HCT116 (cell line): Measurements from ENCODE around the gene AMOTL1. TPM values are rescaled to one million over a fixed set of nuclear protein-coding genes. Genes with fewer than 3 reads are reported as not detected.

Source experiments
- ATAC-seq: fragments of 200-7000 bp; cut with Tn5 transposase; 2 replicates; pipeline ENCODE4 v1.9.1; 2020; ENCODE audit warnings: mild to moderate bottlenecking, moderate library complexity
- BruUV-seq: library from RNA; stranded (reverse); fragments of 400-500 nt; replicated peaks from 2 replicates; lab custom pipeline; 2021; lab: Mats Ljungman, UMichigan
- CTCF ChIA-PET: fragments of 300-600 bp; sonication (Branson Sonifier 250); formaldehyde crosslinking; loops from one replicate; lab custom pipeline; 2021; ENCODE audit warnings: antibody characterized with exemption; lab: Charles Lee
- POLR2A ChIA-PET: fragments of 300-600, 350-600 bp; sonication (Branson Sonifier 250); formaldehyde crosslinking; loops from one replicate; lab custom pipeline; 2021; ENCODE audit warnings: antibody characterized with exemption; lab: Charles Lee
- RAD21 ChIA-PET, 2 experiments: fragments of 300-600 bp; sonication (Branson Sonifier 250); formaldehyde crosslinking; loops; one replicate each; lab custom pipeline; 2023; ENCODE audit warnings: low total read pairs in 2 of 2; ENCODE audit not compliant: uncharacterized antibody in 2 of 2, unreplicated experiment in 2 of 2, low non-redundant PET in 1 of 2; lab: Charles Lee
- DNase-seq: peaks from one replicate; pipeline ENCODE4 v3.0.0-alpha.2; 2010; ENCODE audit warnings: low read depth, low spot score
- H2AFZ ChIP-seq: fragments of 200-600 bp; shearing (Covaris generic), sonication (generic); 2 replicates; pipeline ENCODE4 v1.6.1; 2017; ENCODE audit warnings: low read depth, mixed run types, mixed read lengths, antibody characterized with exemption, low read length; ENCODE audit not compliant: poor library complexity, severe bottlenecking
- H3K27ac ChIP-seq: 2 replicates; pipeline ENCODE4 v1.5.1; 2012; ENCODE audit warnings: low read depth, low read length
- H3K27me3 ChIP-seq: fragments of 200-600 bp; sonication (generic); 2 replicates; pipeline ENCODE4 v1.6.1; 2016; ENCODE audit warnings: mixed run types, low read length, mixed read lengths; ENCODE audit not compliant: insufficient read depth
- H3K36me3 ChIP-seq, 2 experiments: fragments of 200-500 bp in 1 of 2; fragments of 200-600 bp in 1 of 2; sonication (Bioruptor generic) in 1 of 2; sonication (generic) in 1 of 2; 2 replicates each; pipeline versions ENCODE4 v1.5.1 to v1.6.1; 2014 to 2016; ENCODE audit warnings: low read length in 2 of 2, inconsistent platforms in 1 of 2, mixed read lengths in 1 of 2, mixed run types in 1 of 2; ENCODE audit not compliant: insufficient read depth in 2 of 2, control insufficient read depth in 1 of 2
- H3K4me1 ChIP-seq, 2 experiments: fragments of 200-600 bp in 1 of 2; sonication (generic) in 1 of 2; 2 replicates each; pipeline versions ENCODE4 v1.5.1 to v1.6.1; 2012 to 2017; ENCODE audit warnings: low read length in 2 of 2, inconsistent platforms in 1 of 2, mild to moderate bottlenecking in 1 of 2, mixed read lengths in 1 of 2, mixed run types in 1 of 2, moderate library complexity in 1 of 2; ENCODE audit not compliant: insufficient read depth in 2 of 2, control insufficient read depth in 1 of 2
- H3K4me2 ChIP-seq: fragments of 200-600 bp; sonication (generic); 2 replicates; pipeline ENCODE4 v1.6.1; 2017; ENCODE audit warnings: mixed run types, low read length, mixed read lengths
- H3K4me3 ChIP-seq, 2 experiments: fragments of 200-600 bp in 1 of 2; sonication (generic) in 1 of 2; replicated peaks in 1 of 2; 2 replicates each; pipeline ENCODE4 v1.5.1; 2011 to 2016; ENCODE audit warnings: low read length in 2 of 2, control low read depth in 1 of 2, low read depth in 1 of 2, mild to moderate bottlenecking in 1 of 2, mixed read lengths in 1 of 2, mixed run types in 1 of 2
- H3K79me2 ChIP-seq: fragments of 200-600 bp; sonication (generic); 2 replicates; pipeline ENCODE4 v1.6.1; 2017; ENCODE audit warnings: mild to moderate bottlenecking, mixed run types, low read length, moderate library complexity, mixed read lengths; ENCODE audit not compliant: insufficient read depth
- H3K9ac ChIP-seq: fragments of 200-600 bp; sonication (generic); 2 replicates; pipeline ENCODE4 v1.6.1; 2016; ENCODE audit warnings: low read length, mixed read lengths
- H3K9me2 ChIP-seq: fragments of 200-600 bp; sonication (generic), shearing (Covaris generic); 2 replicates; pipeline ENCODE4 v1.6.1; 2017; ENCODE audit warnings: mixed run types, mild to moderate bottlenecking, moderate library complexity; ENCODE audit not compliant: insufficient read depth
- H3K9me3 ChIP-seq, 2 experiments: fragments of 200-500 bp in 1 of 2; fragments of 200-600 bp in 1 of 2; sonication (Bioruptor generic) in 1 of 2; sonication (generic) in 1 of 2; 2 replicates each; pipeline ENCODE4 v1.6.1; 2014 to 2017; ENCODE audit warnings: low read length in 2 of 2, mixed read lengths in 2 of 2, inconsistent platforms in 1 of 2, low read depth in 1 of 2, mild to moderate bottlenecking in 1 of 2, mixed run types in 1 of 2, moderate library complexity in 1 of 2; ENCODE audit not compliant: control insufficient read depth in 1 of 2, insufficient read depth in 1 of 2
- H4K20me1 ChIP-seq: fragments of 200-600 bp; sonication (generic), shearing (Covaris generic); 2 replicates; pipeline ENCODE4 v1.6.1; 2017; ENCODE audit warnings: mixed run types, mild to moderate bottlenecking, moderate library complexity; ENCODE audit not compliant: insufficient read depth
- ATF3 ChIP-seq: IDR thresholded peaks from 2 replicates; pipeline ENCODE4 v1.6.1; 2012
- CBX3 ChIP-seq: IDR thresholded peaks from 2 replicates; pipeline ENCODE4 v1.6.1; 2012; ENCODE audit warnings: low read depth
- CEBPB ChIP-seq: IDR thresholded peaks from 2 replicates; pipeline ENCODE4 v1.6.1; 2012; ENCODE audit warnings: low read depth
- CTCF ChIP-seq, 3 experiments: fragments of 200-600 bp in 1 of 3; sonication (generic) in 1 of 3; IDR thresholded peaks in 2 of 3; conservative IDR thresholded peaks in 1 of 3; 2 replicates each; pipeline ENCODE4 v1.5.1; 2012 to 2017; ENCODE audit warnings: low read depth in 2 of 3, low read length in 2 of 3, antibody characterized with exemption in 1 of 3, borderline replicate concordance in 1 of 3, control low read depth in 1 of 3, mild to moderate bottlenecking in 1 of 3, mixed read lengths in 1 of 3, mixed run types in 1 of 3, moderate library complexity in 1 of 3; ENCODE audit not compliant: insufficient read depth in 1 of 3
- ELF1 ChIP-seq: IDR thresholded peaks from 2 replicates; pipeline ENCODE4 v1.6.1; 2012; ENCODE audit warnings: low read depth, borderline replicate concordance
- EZH2 ChIP-seq: fragments of 200-600 bp; sonication (generic); IDR thresholded peaks from 2 replicates; pipeline ENCODE4 v1.6.1; 2017; ENCODE audit warnings: antibody characterized with exemption, mixed run types
- JUND ChIP-seq: IDR thresholded peaks from 2 replicates; pipeline ENCODE4 v1.6.1; 2012
- RAD21 ChIP-seq: IDR thresholded peaks from 2 replicates; pipeline ENCODE4 v1.6.1; 2012; ENCODE audit warnings: low read depth, mild to moderate bottlenecking
- REST ChIP-seq: IDR thresholded peaks from 2 replicates; pipeline ENCODE4 v1.6.1; 2012; ENCODE audit warnings: low read depth
- SIN3A ChIP-seq: IDR thresholded peaks from 2 replicates; pipeline ENCODE4 v1.6.1; 2012; ENCODE audit warnings: low read depth
- SRF ChIP-seq: IDR thresholded peaks from 2 replicates; pipeline ENCODE4 v1.6.1; 2012; ENCODE audit warnings: low read depth
- TCF7L2 ChIP-seq: IDR thresholded peaks from 2 replicates; pipeline ENCODE4 v1.7.0; 2011; ENCODE audit warnings: borderline replicate concordance, inconsistent platforms; ENCODE audit not compliant: insufficient read depth, insufficient read length; ENCODE audit errors: extremely low read depth
- YY1 ChIP-seq: IDR thresholded peaks from 2 replicates; pipeline ENCODE4 v1.6.1; 2011; ENCODE audit warnings: low read length, low read depth, moderate library complexity, mild to moderate bottlenecking; ENCODE audit not compliant: insufficient replicate concordance; ENCODE audit errors: extremely low read depth
- ZFX ChIP-seq: fragments of 450-650 bp; IDR thresholded peaks from 2 replicates; pipeline ENCODE4 v1.6.1; 2017
- ZNF274 ChIP-seq: fragments of 200-500 bp; sonication (Bioruptor generic); IDR thresholded peaks from 2 replicates; pipeline ENCODE4 v1.6.1; 2014; ENCODE audit warnings: mild to moderate bottlenecking, low read depth, low read length, inconsistent platforms
- intact Hi-C: fragments of 100-400 bp; cut with micrococcal nuclease; formaldehyde crosslinking; loops from 2 replicates; pipeline ENCODE4 v1.10.0; 2022
- total RNA-seq: library from RNA; stranded (reverse); gene quantifications from one replicate; pipeline ENCODE4 v1.2.1, GENCODE V29; 2021; ENCODE audit not compliant: unreplicated experiment

The AMOTL1 gene
- total RNA-seq, 1 experiment from 2014 or later, result 27.6 TPM

- Histone ChIP-seq H3K9me3 (no peaks in the 10 kb centered on the region), H3K79me2 (no peaks in the 10 kb centered on the region), H3K36me3 (no peaks in the 10 kb centered on the region), H3K4me2 (no peak overlapping the region), H3K9ac (no peak overlapping the region), H3K4me1 (no peaks in the 10 kb centered on the region), H4K20me1 (no peaks in the 10 kb centered on the region), H3K4me3 (no peak overlapping the region), H3K9me2 (no peaks in the 10 kb centered on the region), H2AFZ (no peak overlapping the region), H3K27me3 (no peaks in the 10 kb centered on the region), H3K27ac (no peak overlapping the region)
- intact Hi-C loops, result no loop called here
- BruUV-seq, result no TSS peak
- RAD21 ChIA-PET, result no interaction called here
- POLR2A ChIA-PET, result no interaction called here
- DNase-seq (no peak), ATAC-seq (no peak)
- TF ChIP-seq REST, result no peak
- TF ChIP-seq ZNF274, result no peak
- no peak for TF ChIP-seq TCF7L2
- TF ChIP-seq ZFX, result no peak
- CTCF ChIA-PET, result no interaction called here
Measured at GRCh38 chr11:94844031-94844430, 75.9 kb downstream of the AMOTL1 start.

GRCh38 chr11:94845622-94846021 is 77.5 kb downstream of the AMOTL1 start:
- no peak overlapping the region for H3K27ac ChIP-seq
- intact Hi-C loops, result no loop called here
- BruUV-seq, result no TSS peak

More at GRCh38 chr11:94845622-94846021, 77.5 kb downstream of the AMOTL1 start:
- Histone ChIP-seq H4K20me1 (no peaks in the 10 kb centered on the region), H3K9me3 (no peaks in the 10 kb centered on the region), H2AFZ (no peak overlapping the region), H3K9ac (no peak overlapping the region), H3K4me3 (no peak overlapping the region), H3K36me3 (no peaks in the 10 kb centered on the region), H3K4me1 (no peaks in the 10 kb centered on the region), H3K9me2 (no peaks in the 10 kb centered on the region), H3K27me3 (no peaks in the 10 kb centered on the region), H3K4me2 (no peak overlapping the region), H3K79me2 (no peaks in the 10 kb centered on the region)
- ChIA-PET POLR2A (no interaction called here), RAD21 (no interaction called here), CTCF (no interaction called here)
- TF ChIP-seq YY1 (no peak), RAD21 (no peak), CTCF (IDR thresholded peaks at IDR 0.05 in 2 of 3, conservative IDR thresholded peaks at IDR 0.05 in 1 of 3; ENCODE audit: borderline replicate concordance in 1 of 3, insufficient read depth in 1 of 3, low read depth in 2 of 3, low read length in 2 of 3) (no peak), SIN3A (no peak), EZH2 (no peak), ZNF274 (no peak), TCF7L2 (no peak), SRF (no peak), JUND (no peak), ELF1 (no peak), CBX3 (no peak), ATF3 (no peak), CEBPB (no peak)
- DNase-seq, result no peak
- ATAC-seq, result no peak
